Measurements from ENCODE around the gene SLC9A4. TPM values are rescaled to one million over a fixed set of nuclear protein-coding genes. Genes with fewer than 3 reads are reported as not detected.
"Not testable (repeated sequence)": the region's sequence is repeated elsewhere in the genome, so short reads cannot be mapped to it uniquely, and the experiment has no call there.

Gene SLC9A4
- total RNA-seq, 1 experiment from 2014 or later, result not detected

DNA sequence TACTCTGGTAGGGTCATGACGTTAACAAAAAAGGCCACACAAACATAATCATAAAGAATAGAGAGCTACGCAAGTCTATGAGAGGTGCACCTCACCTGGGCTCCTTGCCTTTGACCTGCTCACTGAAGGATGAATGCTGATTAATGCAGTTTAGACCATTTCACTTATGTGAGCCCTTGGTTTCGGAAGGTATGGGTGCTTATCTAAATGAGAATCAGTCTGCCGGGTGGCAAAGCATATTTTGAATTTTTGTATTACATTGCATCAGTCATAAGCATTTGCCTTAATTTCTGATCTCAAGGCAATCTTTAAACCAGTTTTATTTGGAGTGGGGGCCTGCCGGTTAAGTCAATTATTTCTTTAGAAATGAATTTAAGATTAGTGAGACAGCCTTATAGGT is 42.8 kb downstream of the SLC9A4 start:
- in situ Hi-C loops (cut with HindIII; ENCODE audit: low pct_unique_long_range_greater_than_20kb, low sequenced_read_pairs), result no loop called here
- no peak for DNase-seq (ENCODE audit: low read depth, low spot score)

GRCh38 chr2:102518170-102518569 is 45.1 kb downstream of the SLC9A4 start:
- DNase-seq (ENCODE audit: low read depth, low spot score), result no peak
- in situ Hi-C loops (cut with HindIII; ENCODE audit: low pct_unique_long_range_greater_than_20kb, low sequenced_read_pairs), result no loop called here

- in situ Hi-C loops (cut with HindIII; ENCODE audit: low pct_unique_long_range_greater_than_20kb, low sequenced_read_pairs), result no loop called here
- peak; percentile 61 for DNase-seq (ENCODE audit: low read depth, low spot score)
These were observed 47.0 kb downstream of the SLC9A4 start for GRCh38 chr2:102520009-102520408.

- no peak for DNase-seq (ENCODE audit: low read depth, low spot score)
- in situ Hi-C loops (cut with HindIII; ENCODE audit: low pct_unique_long_range_greater_than_20kb, low sequenced_read_pairs), result no loop called here
These were observed 47.8 kb downstream of the SLC9A4 start for GRCh38 chr2:102520801-102521200.

DNA sequence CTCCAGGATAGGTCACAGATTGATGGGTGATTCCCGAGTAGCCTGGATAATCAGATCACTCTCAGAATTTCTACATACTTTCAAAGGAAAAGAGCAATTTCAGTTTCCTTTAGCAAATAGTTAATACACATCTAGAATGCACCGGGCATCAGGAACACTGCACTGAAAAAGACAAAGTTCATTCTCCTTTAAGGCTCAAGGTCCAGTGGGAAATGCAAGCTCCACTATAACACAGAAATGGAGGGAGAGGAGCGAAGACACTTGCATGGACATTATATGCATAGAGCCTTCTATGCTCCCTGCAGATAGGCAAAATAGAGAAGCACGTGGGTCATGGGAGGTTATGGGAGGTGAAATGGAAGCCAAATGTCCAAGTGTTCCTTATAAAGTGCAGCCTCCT is 49.1 kb downstream of the SLC9A4 start:
- in situ Hi-C loops (cut with HindIII; ENCODE audit: low pct_unique_long_range_greater_than_20kb, low sequenced_read_pairs), result no loop called here
- no peak for DNase-seq (ENCODE audit: low read depth, low spot score)

GRCh38 chr2:102522890-102523289 is 49.9 kb downstream of the SLC9A4 start:
- no peak for DNase-seq (ENCODE audit: low read depth, low spot score)
- in situ Hi-C loops (cut with HindIII; ENCODE audit: low pct_unique_long_range_greater_than_20kb, low sequenced_read_pairs), result no loop called here

DNA sequence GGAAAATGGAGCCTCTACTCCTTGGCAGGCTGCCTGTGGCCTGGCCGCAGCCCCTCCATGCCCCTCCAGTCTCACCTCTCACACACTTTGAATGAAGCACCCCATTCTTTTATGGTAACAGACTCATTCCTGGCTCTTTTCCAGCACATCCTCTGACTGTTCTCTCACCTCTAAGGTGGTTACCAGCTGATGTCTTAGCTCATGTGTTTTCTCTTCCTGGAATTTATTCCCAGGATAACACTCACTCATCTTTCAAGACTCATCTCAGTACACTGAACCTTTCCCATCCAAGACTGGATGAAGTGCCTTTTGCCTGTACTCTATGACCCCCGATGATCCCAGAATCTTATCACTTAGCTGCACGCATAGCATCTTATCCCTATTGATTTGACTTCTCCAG is 50.6 kb downstream of the SLC9A4 start:
- no peak for DNase-seq (ENCODE audit: low read depth, low spot score)
- in situ Hi-C loops (cut with HindIII; ENCODE audit: low pct_unique_long_range_greater_than_20kb, low sequenced_read_pairs), result no loop called here

DNA sequence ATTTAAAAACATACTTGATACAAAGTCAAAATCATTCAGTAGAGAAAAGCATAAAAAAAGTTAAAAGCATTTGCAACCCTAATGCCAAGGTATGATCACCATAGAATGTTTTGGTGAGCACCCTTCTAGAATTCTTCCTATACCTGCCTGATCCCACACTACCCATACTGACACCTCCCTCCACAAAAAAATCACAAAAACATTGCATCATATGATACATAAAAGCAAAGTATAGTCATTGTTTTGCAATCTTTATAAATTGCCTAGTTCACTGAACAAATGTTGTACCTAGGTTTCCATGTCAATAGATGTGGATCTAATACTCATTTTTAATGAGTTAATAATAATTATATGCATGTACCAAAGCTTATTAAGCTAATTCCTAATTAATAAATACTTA is 54.1 kb downstream of the SLC9A4 start:
- DNase-seq (ENCODE audit: low read depth, low spot score), result no peak
- in situ Hi-C loops (cut with HindIII; ENCODE audit: low pct_unique_long_range_greater_than_20kb, low sequenced_read_pairs), result no loop called here

- in situ Hi-C loops (cut with HindIII; ENCODE audit: low pct_unique_long_range_greater_than_20kb, low sequenced_read_pairs), result no loop called here
- no peak for DNase-seq (ENCODE audit: low read depth, low spot score)
These were observed 65.5 kb downstream of the SLC9A4 start for GRCh38 chr2:102538491-102538890.

DNA sequence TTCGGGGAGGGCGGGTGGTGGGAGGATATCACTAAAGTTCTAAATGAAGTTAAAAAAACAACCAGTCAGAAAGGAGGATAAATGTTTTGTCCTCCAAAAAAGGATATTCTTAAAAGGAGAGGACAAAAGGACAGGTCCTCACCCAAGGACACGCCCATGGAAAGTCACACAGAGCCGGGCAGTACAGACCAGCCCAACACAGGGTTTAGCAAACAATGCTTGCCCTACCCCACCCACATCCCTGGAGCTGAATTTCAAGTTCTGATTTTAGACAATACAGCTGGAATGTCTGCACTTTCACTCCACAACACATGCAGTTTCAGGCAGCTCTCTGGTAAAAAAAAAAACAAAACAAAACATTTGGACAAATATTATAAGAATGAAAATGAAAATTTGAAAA is 67.9 kb downstream of the SLC9A4 start:
- DNase-seq (ENCODE audit: low read depth, low spot score), result no peak
- in situ Hi-C loops (cut with HindIII; ENCODE audit: low pct_unique_long_range_greater_than_20kb, low sequenced_read_pairs), result no loop called here

- DNase-seq (ENCODE audit: low read depth, low spot score), result no peak
- in situ Hi-C loops (cut with HindIII; ENCODE audit: low pct_unique_long_range_greater_than_20kb, low sequenced_read_pairs), result no loop called here
These were observed 71.2 kb downstream of the SLC9A4 start for GRCh38 chr2:102544182-102544581.

DNA sequence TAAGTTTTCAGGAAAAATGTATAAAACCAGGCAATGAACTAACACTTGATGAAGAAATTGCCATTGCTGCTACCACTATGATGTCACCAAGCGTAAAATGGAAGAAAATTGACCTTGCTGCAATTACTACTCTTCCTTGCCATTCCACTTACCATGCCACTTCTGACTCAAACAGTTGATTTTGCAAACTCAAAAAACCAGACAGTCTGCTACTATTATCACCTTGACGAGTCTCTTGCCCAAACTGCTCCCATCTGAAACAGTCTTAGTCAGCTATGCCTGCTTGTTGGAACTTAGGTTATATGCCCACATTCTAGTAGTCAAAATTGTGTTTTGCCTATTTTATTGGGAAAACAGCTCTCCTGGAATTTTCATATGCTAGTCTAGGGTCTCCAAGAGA is 74.4 kb downstream of the SLC9A4 start:
- in situ Hi-C loops (cut with HindIII; ENCODE audit: low pct_unique_long_range_greater_than_20kb, low sequenced_read_pairs), result no loop called here
- no peak for DNase-seq (ENCODE audit: low read depth, low spot score)

GRCh38 chr2:102549027-102549426 is 76.0 kb downstream of the SLC9A4 start:
- DNase-seq (ENCODE audit: low read depth, low spot score), result no peak
- in situ Hi-C loops (cut with HindIII; ENCODE audit: low pct_unique_long_range_greater_than_20kb, low sequenced_read_pairs), result no loop called here

GRCh38 chr2:102550151-102550550 is 77.1 kb downstream of the SLC9A4 start:
- no peak for DNase-seq (ENCODE audit: low read depth, low spot score)
- in situ Hi-C loops (cut with HindIII; ENCODE audit: low pct_unique_long_range_greater_than_20kb, low sequenced_read_pairs), result no loop called here

DNA sequence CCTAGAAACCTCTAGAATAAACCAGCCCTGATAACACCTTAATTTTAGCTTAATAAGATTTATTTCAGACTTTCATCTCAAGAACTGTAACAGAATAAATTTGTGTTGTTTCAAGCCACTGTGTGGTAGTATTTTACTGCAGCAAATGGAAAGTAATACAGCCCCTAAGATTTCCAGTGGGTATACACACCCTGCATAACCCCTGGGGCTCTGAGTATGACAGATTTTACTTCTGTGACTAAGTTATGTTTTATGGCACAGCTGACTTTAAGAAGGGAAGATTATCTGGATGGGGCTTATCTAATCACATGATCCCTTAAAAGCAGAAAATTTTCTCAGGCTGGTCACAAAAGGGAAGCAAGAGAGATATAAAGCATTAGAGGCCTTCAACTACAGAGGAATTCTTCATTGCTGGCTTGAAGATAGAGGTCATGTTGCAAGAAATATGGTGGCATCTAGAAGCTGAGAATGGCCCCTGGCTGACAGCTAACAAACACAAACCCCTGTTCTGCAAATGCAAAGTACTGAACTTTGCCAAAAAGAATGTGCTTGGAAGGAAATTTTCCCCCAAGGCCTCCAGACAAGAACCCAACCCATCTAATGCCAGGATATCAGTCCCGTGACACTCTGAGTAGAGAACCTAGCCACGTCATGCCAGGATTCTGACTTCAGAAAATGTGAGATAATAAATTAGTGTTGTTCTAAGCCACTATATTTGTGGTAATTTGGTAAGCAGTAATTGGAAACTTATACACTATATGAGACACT is 78.5 kb downstream of the SLC9A4 start:
- DNase-seq (ENCODE audit: low read depth, low spot score), result no peak
- in situ Hi-C loops (cut with HindIII; ENCODE audit: low pct_unique_long_range_greater_than_20kb, low sequenced_read_pairs), result no loop called here

DNA sequence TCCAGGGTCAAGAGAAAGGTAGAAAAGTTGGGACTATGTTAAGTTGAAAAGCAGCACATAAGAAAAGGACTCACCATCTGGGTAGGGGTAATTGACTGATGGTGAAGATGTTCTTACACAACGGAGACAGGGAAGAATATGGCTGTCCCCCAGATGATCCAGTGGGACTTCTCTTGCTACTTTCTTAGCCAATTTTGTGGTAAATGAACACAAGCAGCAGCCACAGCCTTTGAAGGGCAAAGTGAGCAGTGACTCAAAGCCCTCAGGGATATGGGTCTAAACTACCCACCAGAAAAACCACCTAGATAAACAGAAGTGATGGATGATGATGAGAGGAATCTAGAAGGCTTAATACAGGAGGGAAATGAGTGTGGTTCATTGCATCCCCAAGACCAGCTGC is 80.6 kb downstream of the SLC9A4 start:
- DNase-seq (ENCODE audit: low read depth, low spot score), result no peak
- in situ Hi-C loops (cut with HindIII; ENCODE audit: low pct_unique_long_range_greater_than_20kb, low sequenced_read_pairs), result no loop called here

DNA sequence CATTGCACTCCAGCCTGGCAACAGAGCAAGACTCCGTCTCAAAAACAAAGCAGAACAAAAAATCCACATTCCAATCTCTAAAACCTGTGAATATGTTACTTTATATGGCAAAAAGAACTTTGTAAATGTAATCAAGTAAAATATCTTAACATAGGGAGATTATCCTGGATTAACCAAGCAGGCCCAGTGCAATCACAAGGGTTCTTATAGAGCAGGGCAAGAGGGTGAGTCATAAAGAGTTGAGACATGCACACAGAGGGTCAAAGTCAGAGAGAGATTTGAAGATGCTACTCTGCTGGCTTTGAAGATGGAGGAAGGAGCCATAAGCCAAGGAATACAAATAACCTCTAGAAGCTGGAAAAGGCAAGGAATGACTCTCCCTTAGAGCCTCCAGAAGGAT is 85.4 kb downstream of the SLC9A4 start:
- in situ Hi-C loops (cut with HindIII; ENCODE audit: low pct_unique_long_range_greater_than_20kb, low sequenced_read_pairs), result no loop called here

GRCh38 chr2:102562542-102562941 is 89.5 kb downstream of the SLC9A4 start:
- DNase-seq (ENCODE audit: low read depth, low spot score); in situ Hi-C loops (cut with HindIII; ENCODE audit: low pct_unique_long_range_greater_than_20kb, low sequenced_read_pairs): not testable (repeated sequence)

More for the DNA sequence above, 85.4 kb downstream of the SLC9A4 start:
- no peak for DNase-seq (ENCODE audit: low read depth, low spot score)

DNA sequence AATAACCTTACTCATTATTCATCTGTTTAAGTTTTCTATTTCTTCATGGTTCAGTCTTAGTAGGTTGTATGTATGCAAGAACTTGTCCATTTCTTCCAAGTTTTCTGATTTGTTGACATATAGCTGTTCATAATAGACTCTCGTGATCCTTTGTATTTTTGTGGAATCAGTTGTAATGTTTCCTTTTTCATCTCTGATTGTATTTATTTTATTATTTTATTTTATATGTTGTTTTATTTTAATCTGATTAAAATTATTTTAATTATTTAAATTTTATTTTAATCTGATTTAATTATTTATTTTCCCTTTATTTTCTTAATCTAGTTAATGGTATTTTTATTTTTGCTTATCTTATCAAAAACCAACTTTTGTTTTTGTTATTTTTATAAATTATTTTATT is 102.9 kb downstream of the SLC9A4 start:
- in situ Hi-C loops (cut with HindIII; ENCODE audit: low pct_unique_long_range_greater_than_20kb, low sequenced_read_pairs), result no loop called here
- no peak for DNase-seq (ENCODE audit: low read depth, low spot score)

GRCh38 chr2:102578376-102578775 is 105.3 kb downstream of the SLC9A4 start:
- no peak for DNase-seq (ENCODE audit: low read depth, low spot score)
- in situ Hi-C loops (cut with HindIII; ENCODE audit: low pct_unique_long_range_greater_than_20kb, low sequenced_read_pairs), result no loop called here

Measured in SK-MEL-5 (cell line).